ENCODE data around the gene CRTAC1. TPM values are rescaled to one million over a fixed set of nuclear protein-coding genes. Genes with fewer than 3 reads are reported as not detected.

Gene CRTAC1
- total and polyA plus RNA-seq, 10 of the 15 experiments (the other 5 are each of a cell fraction or from before 2014, with no cell fraction given) = 0.10 TPM; not detected in 9

GRCh38 chr10:97907830-97908229 lies 122.6 kb downstream of the CRTAC1 start (continued):
- TF ChIP-seq E4F1 (IDR thresholded peaks at IDR 0.05; ENCODE audit: borderline replicate concordance, partially characterized antibody) = no peak

- in situ Hi-C loops (cut with MboI) = no loop called here
- intact Hi-C loops (cut with micrococcal nuclease; ENCODE audit: unreplicated experiment) = no loop called here
- 14% methylated on average over 4 of the region's 6 CpGs for WGBS (ENCODE audit: insufficient coverage, insufficient replicate concordance, low lambda C conversion rate, missing lambda C conversion rate)
- Histone ChIP-seq H3K27ac (ENCODE audit: control insufficient read depth, insufficient read depth) (no peak overlapping the region), H3K27me3 (replicated peaks in 1 of 2; ENCODE audit: control insufficient read depth in 2 of 2, insufficient read depth in 2 of 2, low read length in 1 of 2) (peaks cover 6 to 15% of the 10 kb centered on the region in 2 experiments; a peak in 2 of 4 replicates), H3K4me3 (no peak overlapping the region), H2AFZ (ENCODE audit: control insufficient read depth, low read depth, low read length) (no peak overlapping the region), H3K9me3 (replicated peaks; ENCODE audit: control insufficient read depth, insufficient read depth, low read length) (no peaks in the 10 kb centered on the region), H3K4me1 (ENCODE audit: control insufficient read depth, insufficient read depth, low read length) (no peaks in the 10 kb centered on the region), H3K79me2 (ENCODE audit: control insufficient read depth, insufficient read depth, low read length) (no peaks in the 10 kb centered on the region), H4K20me1 (ENCODE audit: control insufficient read depth, insufficient read depth) (no peaks in the 10 kb centered on the region), H3K4me2 (ENCODE audit: control insufficient read depth, insufficient read depth) (no peak overlapping the region), H3K9ac (ENCODE audit: control insufficient read depth, insufficient read depth, low read length) (no peak overlapping the region), H3K36me3 (ENCODE audit: control insufficient read depth in 2 of 2, insufficient read depth in 2 of 2, low read length in 1 of 2) (no peaks in the 10 kb centered on the region)
- no TSS peak for BruUV-seq (replicated peaks)
- DNase-seq (ENCODE audit: low read depth, low spot score) (no peak), FAIRE-seq (no peak), ATAC-seq (no peak)
- RAD21 ChIA-PET (ENCODE audit: unreplicated experiment) = interaction anchor here (0.7 kb wide), 1 partner anchor 1245 kb away, joined by 5 read pairs; no protein-coding TSS in a partner anchor
- CTCF ChIA-PET = interaction anchor here (1.2 kb wide), 1 partner anchor 8 kb away, joined by 3 read pairs; no protein-coding TSS in a partner anchor
- SMC1A ChIA-PET (ENCODE audit: uncharacterized antibody, unreplicated experiment) = no interaction called here
- POLR2A ChIA-PET = no interaction called here
- TF ChIP-seq KDM1A (IDR thresholded peaks at IDR 0.05; ENCODE audit: borderline replicate concordance) (no peak), HCFC1 (IDR thresholded peaks at IDR 0.05; ENCODE audit: low read length) (no peak), HDAC6 (IDR thresholded peaks at IDR 0.05; ENCODE audit: unreplicated experiment) (no peak), ZBTB40 (IDR thresholded peaks at IDR 0.05; ENCODE audit: borderline replicate concordance) (no peak), MTA2 (IDR thresholded peaks at IDR 0.05; ENCODE audit: low read depth) (no peak), ZNF217 (IDR thresholded peaks at IDR 0.05) (no peak), IRF5 (IDR thresholded peaks at IDR 0.05; ENCODE audit: borderline replicate concordance) (no peak), CHD2 (IDR thresholded peaks at IDR 0.05; ENCODE audit: borderline replicate concordance, low read depth, low read length) (no peak), TCF7 (IDR thresholded peaks at IDR 0.05; ENCODE audit: borderline replicate concordance) (no peak), SUPT20H (IDR thresholded peaks at IDR 0.05; ENCODE audit: borderline replicate concordance, control insufficient read depth, low read depth, low read length) (no peak), RFX5 (IDR thresholded peaks at IDR 0.05; ENCODE audit: low read depth, low read length) (no peak), FOS (IDR thresholded peaks at IDR 0.05; ENCODE audit: borderline replicate concordance, extremely low read depth, insufficient read length) (no peak), MEF2B (IDR thresholded peaks at IDR 0.05; ENCODE audit: partially characterized antibody, poor library complexity, severe bottlenecking) (no peak), RB1 (IDR thresholded peaks at IDR 0.05; ENCODE audit: borderline replicate concordance) (no peak), BRCA1 (IDR thresholded peaks at IDR 0.05; ENCODE audit: low read depth, low read length) (no peak)
These were observed 123.2 kb downstream of the CRTAC1 start for GRCh38 chr10:97907211-97907610.

Data from GM12878 (cell line).